ENCODE results near the gene MYH1.

Gene MYH1

GRCh38 chr17:10492004-10492403 is 26.3 kb downstream of the MYH1 start:
- in situ Hi-C loops (cut with MboI; ENCODE audit: low sequenced_read_pairs), result no loop called here

DNA sequence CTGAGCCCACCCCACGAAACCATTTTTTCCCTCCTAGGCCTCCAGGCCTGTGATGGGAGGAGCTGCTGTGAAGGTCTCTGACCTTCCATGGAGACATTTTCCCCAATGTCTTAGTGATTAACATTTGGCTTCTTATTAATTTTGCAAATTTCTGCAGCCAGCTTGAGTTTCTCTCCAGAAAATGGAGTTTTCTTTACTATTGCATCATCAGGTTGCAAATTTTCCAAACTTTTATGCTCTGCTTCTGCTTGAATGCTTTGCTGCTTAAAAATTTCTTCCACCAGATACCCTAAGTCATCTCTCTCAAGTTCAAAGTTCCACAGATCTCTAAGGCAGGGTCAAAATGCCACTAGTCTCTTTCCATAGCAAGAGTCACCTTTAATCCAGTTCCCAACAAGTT is 36.1 kb downstream of the MYH1 start:
- in situ Hi-C loops (cut with MboI; ENCODE audit: low sequenced_read_pairs), result no loop called here

DNA sequence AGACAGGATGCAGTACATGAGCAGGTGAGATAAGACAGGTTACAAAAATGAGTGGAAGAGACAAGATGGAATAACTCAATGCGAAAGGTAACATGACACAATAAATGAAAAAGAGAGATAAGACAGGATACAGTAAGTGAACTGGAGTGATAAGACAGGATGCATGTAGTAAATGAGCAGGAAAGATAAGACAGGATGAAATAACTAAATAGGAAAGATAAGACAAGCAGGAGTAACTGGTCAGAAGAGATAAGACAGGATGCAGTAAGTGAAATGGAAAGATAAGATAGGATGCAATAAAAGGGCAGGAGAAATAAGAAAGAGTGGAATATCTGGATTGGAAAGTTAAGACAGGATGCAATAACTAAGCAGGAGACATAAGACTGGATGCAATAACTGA is 40.6 kb downstream of the MYH1 start:
- in situ Hi-C loops (cut with MboI; ENCODE audit: low sequenced_read_pairs), result no loop called here

- in situ Hi-C loops (cut with MboI; ENCODE audit: low sequenced_read_pairs), result no loop called here
Measured at GRCh38 chr17:10474536-10474935, 43.8 kb downstream of the MYH1 start.

GRCh38 chr17:10471858-10472257 is 46.5 kb downstream of the MYH1 start:
- in situ Hi-C loops (cut with MboI; ENCODE audit: low sequenced_read_pairs), result no loop called here

DNA sequence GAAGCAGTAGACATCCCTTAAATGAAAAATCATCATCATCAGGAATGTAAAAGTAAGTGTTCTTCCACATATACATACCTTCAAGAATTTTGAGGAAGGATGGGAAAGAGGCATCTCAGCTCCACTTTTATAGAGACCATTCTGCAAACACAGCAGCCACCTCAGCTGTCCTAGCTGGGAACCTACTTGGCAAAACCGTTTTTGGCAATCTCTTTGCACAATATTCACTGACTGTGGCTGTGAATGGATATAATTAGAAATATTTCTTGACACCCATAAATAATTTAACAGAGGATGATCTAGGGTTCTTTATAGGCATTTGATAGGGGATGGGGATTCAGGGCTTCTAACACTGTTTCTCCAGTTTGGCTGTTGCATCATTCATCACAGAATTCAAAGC is 48.9 kb downstream of the MYH1 start, which contains the start of gene MYH4:
Gene MYH4, minus strand, starts transcription at position 101 of the 400 bp plus-strand sequence. CDS start 2,814 bp downstream, outside the sequence.
- in situ Hi-C loops (cut with MboI; ENCODE audit: low sequenced_read_pairs), result no loop called here

GRCh38 chr17:10463402-10463801 is 54.9 kb downstream of the MYH1 start:
- in situ Hi-C loops (cut with MboI; ENCODE audit: low sequenced_read_pairs), result no loop called here

GRCh38 chr17:10460062-10460461 is 58.3 kb downstream of the MYH1 start:
- in situ Hi-C loops (cut with MboI; ENCODE audit: low sequenced_read_pairs), result no loop called here

DNA sequence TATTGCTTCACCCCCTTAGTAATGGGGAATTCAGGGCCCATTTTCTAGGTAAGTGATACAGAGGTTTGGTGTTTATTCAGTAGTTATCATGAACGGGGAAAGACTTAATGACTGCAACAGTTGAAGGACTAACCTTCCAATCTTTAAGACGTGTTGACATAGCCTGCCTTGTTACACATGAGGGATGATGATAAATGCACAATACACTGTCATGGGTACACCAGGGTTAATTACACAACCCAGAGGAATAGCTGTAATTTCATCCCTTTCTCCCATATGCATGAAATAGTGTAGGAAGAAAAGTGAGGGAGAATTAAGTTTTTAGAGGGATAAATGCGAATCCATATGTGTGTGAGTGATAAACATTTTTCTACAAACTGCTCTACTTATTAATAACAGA is 59.6 kb downstream of the MYH1 start:
- in situ Hi-C loops (cut with MboI; ENCODE audit: low sequenced_read_pairs), result no loop called here

- in situ Hi-C loops (cut with MboI; ENCODE audit: low sequenced_read_pairs), result no loop called here
Measured at GRCh38 chr17:10457952-10458351, 60.4 kb downstream of the MYH1 start.

DNA sequence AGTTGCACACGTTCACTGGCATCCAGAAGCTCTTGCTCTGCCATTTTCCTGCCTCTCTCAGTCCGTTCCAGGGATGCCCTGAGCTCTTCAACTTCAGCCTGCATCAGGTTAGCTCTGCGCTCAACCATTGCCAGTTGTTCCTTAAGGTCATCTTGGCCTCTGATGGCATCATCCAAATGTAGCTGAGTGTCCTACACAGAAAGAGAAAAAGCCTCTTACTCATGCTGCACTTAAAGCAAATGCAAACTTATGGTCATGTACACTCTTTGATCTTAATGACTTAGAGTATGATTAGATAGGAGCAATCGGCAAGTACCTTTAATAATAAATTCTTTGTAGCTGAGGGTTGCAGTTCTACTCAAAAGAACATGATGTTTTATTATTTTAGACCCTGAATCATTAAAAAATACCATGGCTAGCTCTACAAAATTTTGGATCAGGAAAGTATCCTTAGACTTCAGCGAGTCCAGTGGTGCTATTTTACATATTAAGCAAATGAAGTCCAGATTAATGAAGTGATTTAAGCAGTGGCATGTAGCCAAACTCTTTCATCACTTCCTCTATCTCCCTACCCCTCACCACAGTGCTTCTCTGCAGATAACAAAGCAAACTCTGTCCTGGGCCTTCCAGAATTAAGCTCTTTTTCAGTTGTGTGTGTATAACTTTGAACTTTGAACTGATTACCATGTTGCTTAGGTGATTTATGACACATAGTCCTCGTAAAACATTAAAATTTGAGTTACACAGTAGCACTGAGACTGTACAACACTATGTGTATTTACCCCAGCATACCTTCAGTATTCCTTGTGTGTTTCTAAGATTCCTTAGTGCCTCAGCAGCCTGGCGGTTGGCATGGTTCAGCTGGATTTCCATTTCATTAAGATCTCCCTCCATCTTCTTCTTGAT is 71.1 kb downstream of the MYH1 start:
- in situ Hi-C loops (cut with MboI; ENCODE audit: low sequenced_read_pairs), result no loop called here

Data from HL-60/S4 treated with phorbol 12-myristate 13-acetate at 8.2 ng/mL for 4 days and 3 days (cell line).